Keratinocyte (primary cell): ENCODE data around the gene LTBP2. TPM values are rescaled to one million over a fixed set of nuclear protein-coding genes. Genes with fewer than 3 reads are reported as not detected.

ENCODE experiments used
- DNase-seq: peaks from one replicate; pipeline ENCODE4 v3.0.0-alpha.2; 2011; ENCODE audit warnings: low read depth, missing footprints, low spot score
- FAIRE-seq: peaks from 2 replicates; lab custom pipeline; 2011; peaks lifted over from hg19 to GRCh38; lab: Jason Lieb, UNC
- H2AFZ ChIP-seq: 2 replicates; pipeline ENCODE4 v1.6.0; 2012; ENCODE audit warnings: low read length, control low read depth, inconsistent platforms; ENCODE audit not compliant: control insufficient read depth
- H3K27ac ChIP-seq: 2 replicates; pipeline ENCODE4 v1.5.1; 2011; ENCODE audit warnings: low read length; ENCODE audit not compliant: control insufficient read depth, insufficient read depth
- H3K27me3 ChIP-seq: 3 replicates; pipeline ENCODE4 v1.6.0; 2011; ENCODE audit warnings: low read length; ENCODE audit not compliant: control insufficient read depth, insufficient read depth; ENCODE audit errors: extremely low read depth
- H3K36me3 ChIP-seq, 2 experiments: 2 replicates in 1 of 2; 3 replicates in 1 of 2; pipeline ENCODE4 v1.5.1; 2011; ENCODE audit warnings: low read length in 2 of 2, mild to moderate bottlenecking in 1 of 2; ENCODE audit not compliant: control insufficient read depth in 2 of 2, insufficient read depth in 2 of 2; ENCODE audit errors: extremely low read depth in 1 of 2
- H3K4me1 ChIP-seq: 3 replicates; pipeline ENCODE4 v1.5.1; 2011; ENCODE audit warnings: low read length; ENCODE audit not compliant: control insufficient read depth, insufficient read depth; ENCODE audit errors: extremely low read depth
- H3K4me2 ChIP-seq: 3 replicates; pipeline ENCODE4 v1.6.0; 2011; ENCODE audit warnings: low read depth, low read length; ENCODE audit not compliant: control insufficient read depth, insufficient read depth; ENCODE audit errors: extremely low read depth
- H3K4me3 ChIP-seq, 3 experiments: fragments of 200-600 bp in 1 of 3; sonication (generic) in 1 of 3; 2 replicates in 2 of 3; 3 replicates in 1 of 3; pipeline ENCODE4 v1.5.1; 2011 to 2016; ENCODE audit warnings: low read length in 3 of 3, mild to moderate bottlenecking in 3 of 3, control low read depth in 2 of 3, inconsistent platforms in 1 of 3, low read depth in 1 of 3, mixed read lengths in 1 of 3, mixed run types in 1 of 3, moderate library complexity in 1 of 3; ENCODE audit not compliant: control insufficient read depth in 2 of 3, insufficient read depth in 2 of 3; ENCODE audit errors: extremely low read depth in 1 of 3
- H3K79me2 ChIP-seq: 2 replicates; pipeline ENCODE4 v1.6.0; 2012; ENCODE audit warnings: low read length; ENCODE audit not compliant: control insufficient read depth, insufficient read depth
- H3K9ac ChIP-seq: 3 replicates; pipeline ENCODE4 v1.6.0; 2011; ENCODE audit warnings: low read length; ENCODE audit not compliant: control insufficient read depth, insufficient read depth; ENCODE audit errors: extremely low read depth
- H3K9me1 ChIP-seq: 3 replicates; pipeline ENCODE4 v1.6.0; 2011; ENCODE audit warnings: low read length; ENCODE audit not compliant: control insufficient read depth, insufficient read depth; ENCODE audit errors: extremely low read depth
- H3K9me3 ChIP-seq: 2 replicates; pipeline ENCODE4 v1.5.1; 2012; ENCODE audit warnings: low read depth, low read length; ENCODE audit not compliant: control insufficient read depth
- H4K20me1 ChIP-seq: 3 replicates; pipeline ENCODE4 v1.6.0; 2011; ENCODE audit warnings: low read length; ENCODE audit not compliant: control insufficient read depth, insufficient read depth; ENCODE audit errors: extremely low read depth
- EZH2 ChIP-seq: IDR thresholded peaks from one replicate; pipeline ENCODE4 v1.6.1; 2012; ENCODE audit warnings: inconsistent platforms, mild to moderate bottlenecking, low read length, moderate library complexity
- dilution Hi-C: fragments of 300-500 bp; cut with MboI; formaldehyde crosslinking; loops from one replicate; pipeline ENCODE4 v1.7.0; 2020; ENCODE audit warnings: low sequenced_read_pairs; ENCODE audit not compliant: extremely low pct_ligation_motif_present
- polyA plus RNA-seq, 5 experiments: library from polyadenylated mRNA; depleted of rRNA in 3 of 5; stranded (reverse) in 3 of 5; stranded (forward) in 1 of 5; unstranded in 1 of 5; fragments of >200 nt; gene quantifications; 1 replicate in 1 of 5; 2 replicates in 3 of 5; 3 replicates in 1 of 5; pipeline versions ENCODE4 v1.2.1 to v1.2.3, GENCODE V29; 2011 to 2012; ENCODE audit warnings: missing spikeins in 2 of 5, low read depth in 1 of 5, low replicate concordance in 1 of 5
- TF ChIP-seq, protein P1 (sequence below), 3 experiments: IDR thresholded peaks in 1 of 3; conservative IDR thresholded peaks in 1 of 3; optimal IDR thresholded peaks in 1 of 3; 2 replicates in 2 of 3; 3 replicates in 1 of 3; pipeline versions ENCODE3 to v1.5.1; 2011; ENCODE audit warnings: low read length in 3 of 3, mild to moderate bottlenecking in 3 of 3, moderate library complexity in 2 of 3, control low read depth in 1 of 3, inconsistent platforms in 1 of 3; ENCODE audit not compliant: insufficient read depth in 2 of 3; ENCODE audit errors: extremely low read depth in 1 of 3

Gene LTBP2
- polyA plus RNA-seq, 1 donor (not counting 4 experiments of a cell fraction or from before 2014, with no cell fraction given) = 23.9 TPM

DNA sequence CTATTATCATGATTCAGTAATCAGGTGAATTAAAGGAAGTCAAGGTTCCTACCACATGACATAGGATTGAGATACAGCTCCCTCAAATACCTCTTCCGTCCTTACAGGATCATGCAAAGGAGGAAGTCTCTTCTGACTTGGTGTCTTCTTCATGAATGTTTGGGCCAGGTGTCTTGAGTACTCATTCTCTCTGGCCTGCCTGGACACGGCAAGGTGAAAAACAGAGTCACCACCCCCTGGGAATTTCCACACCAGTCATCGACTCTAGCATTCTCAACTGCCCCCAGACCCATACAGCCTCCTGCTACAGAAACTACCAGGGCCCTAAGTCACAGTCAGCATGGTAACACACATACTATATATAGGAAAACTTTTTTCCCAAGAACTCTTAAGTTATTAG, 44.9 kb upstream of the LTBP2 start:
- no peak overlapping the region for H3K4me2 ChIP-seq
- no peak for FAIRE-seq
- no peak overlapping the region for H3K27ac ChIP-seq
- H3K9me1 ChIP-seq = no peaks in the 10 kb centered on the region
- peaks cover 37% of the 10 kb centered on the region for H3K4me1 ChIP-seq
- H3K27me3 ChIP-seq = no peaks in the 10 kb centered on the region
- H3K9ac ChIP-seq = no peak overlapping the region
- H3K36me3 ChIP-seq = peaks cover 3 to 26% of the 10 kb centered on the region in 2 experiments
- no peak overlapping the region for H2AFZ ChIP-seq
- H4K20me1 ChIP-seq = no peaks in the 10 kb centered on the region
- H3K4me3 ChIP-seq = no peak overlapping the region
- dilution Hi-C loops = no loop called here
- TF ChIP-seq EZH2 = no peak
- TF ChIP-seq, protein P1, sequence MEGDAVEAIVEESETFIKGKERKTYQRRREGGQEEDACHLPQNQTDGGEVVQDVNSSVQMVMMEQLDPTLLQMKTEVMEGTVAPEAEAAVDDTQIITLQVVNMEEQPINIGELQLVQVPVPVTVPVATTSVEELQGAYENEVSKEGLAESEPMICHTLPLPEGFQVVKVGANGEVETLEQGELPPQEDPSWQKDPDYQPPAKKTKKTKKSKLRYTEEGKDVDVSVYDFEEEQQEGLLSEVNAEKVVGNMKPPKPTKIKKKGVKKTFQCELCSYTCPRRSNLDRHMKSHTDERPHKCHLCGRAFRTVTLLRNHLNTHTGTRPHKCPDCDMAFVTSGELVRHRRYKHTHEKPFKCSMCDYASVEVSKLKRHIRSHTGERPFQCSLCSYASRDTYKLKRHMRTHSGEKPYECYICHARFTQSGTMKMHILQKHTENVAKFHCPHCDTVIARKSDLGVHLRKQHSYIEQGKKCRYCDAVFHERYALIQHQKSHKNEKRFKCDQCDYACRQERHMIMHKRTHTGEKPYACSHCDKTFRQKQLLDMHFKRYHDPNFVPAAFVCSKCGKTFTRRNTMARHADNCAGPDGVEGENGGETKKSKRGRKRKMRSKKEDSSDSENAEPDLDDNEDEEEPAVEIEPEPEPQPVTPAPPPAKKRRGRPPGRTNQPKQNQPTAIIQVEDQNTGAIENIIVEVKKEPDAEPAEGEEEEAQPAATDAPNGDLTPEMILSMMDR (optimal IDR thresholded peaks at IDR 0.05 in 1 of 3, IDR thresholded peaks at IDR 0.05 in 1 of 3, conservative IDR thresholded peaks at IDR 0.05 in 1 of 3; ENCODE audit: extremely low read depth in 1 of 3, insufficient read depth in 2 of 3, low read length in 3 of 3) = no peak
- no peaks in the 10 kb centered on the region for H3K9me3 ChIP-seq
- H3K79me2 ChIP-seq = no peaks in the 10 kb centered on the region
- DNase-seq = no peak

DNA sequence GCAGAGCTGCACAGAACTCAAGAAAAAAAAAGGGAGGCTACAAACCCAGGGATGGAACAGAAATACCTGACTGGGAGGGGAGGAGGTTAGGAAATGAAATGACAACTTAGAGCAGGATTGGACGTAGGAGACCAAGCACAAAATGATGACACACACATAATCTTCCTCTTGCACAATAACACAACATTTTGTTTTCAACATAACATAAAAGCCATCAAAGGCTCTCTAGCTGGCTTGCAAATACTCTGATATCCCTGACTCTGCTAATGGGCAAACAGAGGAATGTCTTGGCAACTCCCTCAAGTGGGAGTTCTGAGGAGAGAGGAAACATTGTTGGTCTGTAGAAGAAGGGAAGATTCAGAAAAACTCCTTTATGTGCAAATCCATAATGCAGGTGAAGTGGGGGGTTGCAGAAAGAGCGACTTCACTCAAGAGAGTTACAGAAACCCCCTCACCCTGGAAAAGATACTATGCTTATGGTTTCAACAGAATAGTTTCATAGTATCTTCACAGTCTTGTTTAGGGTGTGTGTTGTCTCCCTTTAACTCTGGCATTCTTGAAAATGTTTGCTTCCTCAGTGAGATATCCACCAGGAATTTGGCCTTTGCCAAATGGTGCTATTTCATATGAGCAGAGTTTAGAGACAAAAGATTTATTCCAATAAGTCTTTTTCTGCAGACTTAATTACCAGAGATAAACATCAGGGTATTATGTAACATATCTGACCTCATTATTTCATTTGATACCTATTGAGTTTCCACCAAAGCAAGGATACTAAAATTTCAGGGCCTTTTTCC, 43.8 kb upstream of the LTBP2 start:
- Histone ChIP-seq H2AFZ (no peak overlapping the region), H3K4me1 (peaks cover 37% of the 10 kb centered on the region), H3K4me3 (no peak overlapping the region), H3K9ac (no peak overlapping the region), H3K9me1 (no peaks in the 10 kb centered on the region), H4K20me1 (no peaks in the 10 kb centered on the region), H3K9me3 (no peaks in the 10 kb centered on the region), H3K27ac (peak overlapping the region; percentile 0), H3K27me3 (no peaks in the 10 kb centered on the region), H3K4me2 (peak overlapping the region; percentile 1), H3K79me2 (no peaks in the 10 kb centered on the region), H3K36me3 (peaks cover 0 to 15% of the 10 kb centered on the region in 2 experiments)
- FAIRE-seq (peak; percentile 61), DNase-seq (no peak)
- dilution Hi-C loops = no loop called here
- TF ChIP-seq, protein P1 (optimal IDR thresholded peaks at IDR 0.05 in 1 of 3, IDR thresholded peaks at IDR 0.05 in 1 of 3, conservative IDR thresholded peaks at IDR 0.05 in 1 of 3; ENCODE audit: extremely low read depth in 1 of 3, insufficient read depth in 2 of 3, low read length in 3 of 3) = no peak
- no peak for TF ChIP-seq EZH2
